DND-41 (cell line): ENCODE results near the gene RASAL1.

ENCODE experiments used
- ATAC-seq: fragments of 200-7000 bp; cut with Tn5 transposase; 3 replicates; pipeline ENCODE4 v1.9.1; 2021; ENCODE audit warnings: low read depth; ENCODE audit not compliant: insufficient read depth
- DNase-seq: peaks from one replicate; pipeline ENCODE4 v3.0.0-alpha.2; 2020
- H2AFZ ChIP-seq: 2 replicates; pipeline ENCODE4 v1.6.0; 2012; ENCODE audit warnings: low read depth, low read length
- H3K27ac ChIP-seq: 2 replicates; pipeline ENCODE4 v1.5.1; 2012; ENCODE audit warnings: low read length, inconsistent platforms
- H3K27me3 ChIP-seq: fragments of 200-600 bp; sonication (generic); 2 replicates; pipeline ENCODE4 v1.6.0; 2012; ENCODE audit warnings: low read length, mild to moderate bottlenecking, inconsistent platforms; ENCODE audit not compliant: insufficient read depth, poor library complexity
- H3K36me3 ChIP-seq: 2 replicates; pipeline ENCODE4 v1.5.1; 2012; ENCODE audit warnings: low read length, inconsistent platforms; ENCODE audit not compliant: insufficient read depth
- H3K4me1 ChIP-seq: 2 replicates; pipeline ENCODE4 v1.5.1; 2012; ENCODE audit warnings: mild to moderate bottlenecking, low read length; ENCODE audit not compliant: insufficient read depth
- H3K4me2 ChIP-seq: 2 replicates; pipeline ENCODE4 v1.6.0; 2012; ENCODE audit warnings: mild to moderate bottlenecking, moderate library complexity, low read length, inconsistent platforms; ENCODE audit not compliant: insufficient read depth
- H3K4me3 ChIP-seq, 2 experiments: fragments of 200-600 bp in 1 of 2; shearing (Covaris generic) in 1 of 2; 2 replicates each; pipeline ENCODE4 v1.5.1; 2012 to 2016; ENCODE audit warnings: inconsistent platforms in 2 of 2, low read length in 2 of 2, mild to moderate bottlenecking in 2 of 2, low read depth in 1 of 2, moderate library complexity in 1 of 2
- H3K79me2 ChIP-seq: 2 replicates; pipeline ENCODE4 v1.6.0; 2012; ENCODE audit warnings: low read length, inconsistent platforms; ENCODE audit not compliant: insufficient read depth
- H3K9ac ChIP-seq: 2 replicates; pipeline ENCODE4 v1.6.0; 2012; ENCODE audit warnings: low read depth, mild to moderate bottlenecking, inconsistent platforms, low read length, moderate library complexity
- H3K9me3 ChIP-seq: 2 replicates; pipeline ENCODE4 v1.5.1; 2012; ENCODE audit warnings: low read length, moderate library complexity, mild to moderate bottlenecking, inconsistent platforms; ENCODE audit not compliant: insufficient read depth, severe bottlenecking
- H4K20me1 ChIP-seq: 2 replicates; pipeline ENCODE4 v1.6.0; 2012; ENCODE audit warnings: low read length; ENCODE audit not compliant: insufficient read depth
- CTCF ChIP-seq: IDR thresholded peaks from 2 replicates; pipeline ENCODE4 v1.5.1; 2012; ENCODE audit warnings: borderline replicate concordance, low read length, moderate library complexity, mild to moderate bottlenecking; ENCODE audit not compliant: poor library complexity, severe bottlenecking; ENCODE audit errors: extremely low read depth
- EZH2 ChIP-seq: IDR thresholded peaks from 3 replicates; pipeline ENCODE4 v1.6.1; 2012; ENCODE audit warnings: borderline replicate concordance, low read depth, mild to moderate bottlenecking, moderate library complexity, low read length, inconsistent platforms; ENCODE audit not compliant: severe bottlenecking

RASAL1 gene

GRCh38 chr12:113069149-113069548 lies 66.4 kb downstream of the RASAL1 start:
- peak overlapping the region; percentile 48 for H3K4me2 ChIP-seq
- no peak overlapping the region for H2AFZ ChIP-seq
- no peak for ATAC-seq
- no peaks in the 10 kb centered on the region for H3K9me3 ChIP-seq
- peak overlapping the region; percentile 79 for H3K27ac ChIP-seq
- peaks cover 99% of the 10 kb centered on the region for H3K4me1 ChIP-seq
- H3K27me3 ChIP-seq, result no peaks in the 10 kb centered on the region
- TF ChIP-seq EZH2 (no peak), CTCF (no peak)
- H4K20me1 ChIP-seq, result peaks cover 90% of the 10 kb centered on the region
- H3K36me3 ChIP-seq, result peaks cover 99% of the 10 kb centered on the region
- DNase-seq, result no peak
- peaks cover 100% of the 10 kb centered on the region for H3K79me2 ChIP-seq
- H3K4me3 ChIP-seq, result no peak overlapping the region
- H3K9ac ChIP-seq, result peak overlapping the region; percentile 38

GRCh38 chr12:113067987-113068935 lies 67.3 kb downstream of the RASAL1 start:
- peaks cover 99% of the 10 kb centered on the region for H3K36me3 ChIP-seq
- 0 out of 4 replicates have a peak overlapping the region, but pooled peaks of 1 of the 2 experiments have one; percentile 6 for H3K4me3 ChIP-seq
- H4K20me1 ChIP-seq, result peaks cover 92% of the 10 kb centered on the region
- H3K4me2 ChIP-seq, result peak overlapping the region; percentile 33; the same call in 1 of the 2 replicates
- no peaks in the 10 kb centered on the region for H3K9me3 ChIP-seq
- H3K27me3 ChIP-seq, result no peaks in the 10 kb centered on the region
- H3K9ac ChIP-seq, result no peak overlapping the region; the same call in none of the 2 replicates
- H3K4me1 ChIP-seq, result peaks cover 99% of the 10 kb centered on the region
- DNase-seq, result no peak
- no peak for ATAC-seq
- peak overlapping the region; percentile 62 for H3K27ac ChIP-seq
- TF ChIP-seq EZH2 (no peak), CTCF (no peak)
- no peak overlapping the region for H2AFZ ChIP-seq
- H3K79me2 ChIP-seq, result peaks cover 100% of the 10 kb centered on the region

- Histone ChIP-seq H3K36me3 (peaks cover 99% of the 10 kb centered on the region), H3K4me1 (peaks cover 99% of the 10 kb centered on the region), H3K9me3 (no peaks in the 10 kb centered on the region), H3K4me3 (no peak overlapping the region), H3K9ac (0 out of 2 replicates have a peak overlapping the region, but pooled peaks have one; percentile 8), H3K27me3 (no peaks in the 10 kb centered on the region), H3K27ac (peak overlapping the region; percentile 59), H4K20me1 (peaks cover 95% of the 10 kb centered on the region), H3K79me2 (peaks cover 100% of the 10 kb centered on the region), H2AFZ (no peak overlapping the region), H3K4me2 (peak overlapping the region; percentile 37; the same call in 1 of the 2 replicates)
- no peak for DNase-seq
- no peak for ATAC-seq
- TF ChIP-seq EZH2 (no peak), CTCF (no peak)
These were observed 68.7 kb downstream of the RASAL1 start for GRCh38 chr12:113066813-113067400.
